Activated CD8-positive, alpha-beta memory T cell treated with anti-CD3 and anti-CD28 coated beads for 4 hours (primary cell): ENCODE results near the gene NPIPB6.
"Not testable (repeated sequence)": the region's sequence is repeated elsewhere in the genome, so short reads cannot be mapped to it uniquely, and the experiment has no call there.

Experiments used
- DNase-seq, 2 donors: peaks; one replicate each; pipeline ENCODE4 v3.0.0-alpha.2; 2020; ENCODE audit warnings: low read depth in 2 of 2

The NPIPB6 gene

DNA sequence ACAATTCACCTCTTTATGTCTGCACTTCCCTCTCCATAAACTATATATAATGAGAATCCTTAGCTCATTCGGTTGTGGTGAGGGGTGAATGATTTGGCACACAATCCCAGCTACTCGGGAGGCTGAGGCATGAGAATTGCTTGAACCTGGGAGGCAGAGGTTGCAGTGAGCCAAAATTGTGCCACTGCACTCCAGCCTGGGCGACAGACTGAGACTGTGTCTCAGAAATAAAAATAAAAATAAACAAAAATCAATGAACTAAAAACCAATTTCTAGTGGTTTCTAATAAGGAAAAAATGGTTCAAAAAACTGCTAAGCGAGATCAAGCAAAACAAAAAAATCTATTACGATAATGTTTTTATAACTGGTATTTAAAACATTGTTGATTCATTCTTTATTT, at the start of gene NPIPB6:
Gene NPIPB6, minus strand, starts transcription at position 101 of the 400 bp plus-strand sequence. CDS start 686 bp downstream, outside the sequence.
- DNase-seq = not testable (repeated sequence)

DNA sequence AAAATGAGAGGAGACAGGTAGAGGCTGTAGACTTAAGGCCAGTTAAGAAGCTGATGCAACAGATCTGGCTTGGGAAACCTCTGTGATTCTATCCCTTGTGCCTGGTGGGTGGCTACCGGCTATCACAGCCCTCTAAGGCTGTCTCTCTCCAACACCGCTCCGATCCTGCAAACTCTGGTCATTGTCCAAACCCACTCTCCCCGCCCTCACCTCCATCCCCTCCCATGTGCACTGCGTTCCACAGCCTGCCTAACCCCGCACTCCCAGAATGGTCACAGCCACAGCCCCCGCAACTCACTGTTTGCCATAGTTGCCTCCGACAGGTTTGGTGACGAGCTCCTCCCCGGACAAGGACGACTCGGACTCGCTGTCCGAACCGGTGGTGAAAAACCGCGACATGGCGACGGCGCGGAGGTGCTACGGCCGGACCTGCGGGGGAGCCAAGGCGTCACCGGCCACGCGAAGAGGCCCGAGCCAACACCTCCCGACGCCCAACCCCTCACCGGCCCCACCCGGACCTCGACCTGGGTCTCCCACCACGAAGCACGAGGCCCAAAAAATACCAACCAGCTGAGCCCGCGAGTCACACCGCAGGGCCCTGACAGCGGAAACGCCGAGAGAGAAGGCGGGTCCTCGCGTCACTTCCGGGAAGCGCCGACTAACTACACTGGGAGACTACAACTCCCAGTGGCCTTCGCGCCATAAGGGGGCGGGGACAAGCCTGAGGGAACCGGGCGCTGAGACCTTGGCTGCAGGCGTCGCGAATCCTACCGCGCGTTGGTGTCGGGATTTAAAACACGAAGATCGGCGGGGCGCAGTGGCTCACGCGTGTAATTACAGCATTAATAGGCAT, 40.1 kb upstream of the NPIPB6 start, which contains the start of gene EIF3CL:
Gene EIF3CL, minus strand, starts transcription at position 622 of the 853 bp plus-strand sequence. Its CDS starts 223 bp downstream, at position 399.
- DNase-seq = not testable (repeated sequence)

DNA sequence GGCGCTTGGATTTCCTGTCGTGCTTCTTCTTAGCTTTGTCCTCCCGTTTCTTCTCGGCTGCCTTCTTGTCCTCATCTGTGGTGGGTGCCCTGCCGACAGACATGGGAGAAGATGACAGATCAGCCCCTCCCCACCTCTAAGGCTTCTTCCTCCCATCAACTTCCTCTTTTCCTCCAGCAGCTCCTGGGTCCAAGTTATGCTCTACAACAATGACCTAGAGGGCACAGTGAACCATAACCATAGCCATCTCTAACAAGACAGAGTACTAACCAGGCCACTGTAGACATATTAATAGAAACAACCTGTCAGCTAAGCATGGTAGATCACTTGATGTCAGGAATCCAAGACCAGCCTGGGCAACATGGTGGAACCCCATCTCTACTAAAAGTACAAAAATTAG, 28.7 kb upstream of the NPIPB6 start:
- DNase-seq = not testable (repeated sequence)

DNA sequence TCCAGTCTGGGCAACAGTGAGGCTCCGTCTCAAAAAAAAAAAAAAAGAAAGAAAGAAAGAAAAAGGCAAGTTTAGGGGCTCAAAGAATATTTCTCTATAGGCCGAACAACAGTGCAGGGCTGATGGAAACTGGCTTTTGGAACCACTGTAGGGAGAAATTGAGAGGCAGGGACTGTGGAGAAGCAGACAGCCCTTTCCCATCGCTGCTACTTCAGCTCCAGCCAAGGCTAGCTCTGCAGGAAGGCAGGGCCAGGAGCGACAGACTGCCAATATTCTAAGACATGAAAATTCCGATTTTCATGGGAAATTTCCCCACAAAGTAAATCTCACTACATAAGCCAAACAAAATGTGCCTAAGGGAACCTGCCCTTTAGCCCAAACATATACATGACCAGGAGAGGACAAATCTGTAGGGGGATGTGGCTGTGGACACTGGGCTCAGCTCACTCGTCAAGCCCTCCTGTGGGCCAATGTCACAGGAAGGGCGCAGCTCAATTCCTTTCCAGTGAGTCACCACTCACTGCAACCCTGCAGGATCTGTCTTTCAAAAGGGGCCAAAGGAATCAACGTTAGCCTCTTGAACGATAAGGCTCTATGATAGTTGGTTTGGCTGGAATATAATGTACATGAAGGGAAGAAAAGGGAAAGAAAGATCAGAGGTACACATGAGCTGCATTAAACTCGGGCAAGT, 19.0 kb upstream of the NPIPB6 start:
- DNase-seq = not testable (repeated sequence)

DNA sequence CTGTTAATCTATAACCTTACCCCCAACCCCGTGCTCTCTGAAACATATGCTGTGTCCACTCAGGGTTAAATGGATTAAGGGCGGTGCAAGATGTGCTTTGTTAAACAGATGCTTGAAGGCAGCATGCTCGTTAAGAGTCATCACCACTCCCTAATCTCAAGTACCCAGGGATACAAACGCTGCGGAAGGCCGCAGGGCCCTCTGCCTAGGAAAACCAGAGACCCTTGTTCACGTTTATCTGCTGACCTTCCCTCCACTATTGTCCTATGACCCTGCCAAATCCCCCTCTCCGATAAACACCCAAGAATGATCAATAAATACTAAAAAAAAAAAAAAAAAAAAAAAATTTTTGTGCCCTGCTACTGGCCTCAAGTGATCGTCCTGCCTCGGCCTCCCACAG, 14.5 kb upstream of the NPIPB6 start:
- not testable (repeated sequence) for DNase-seq

DNA sequence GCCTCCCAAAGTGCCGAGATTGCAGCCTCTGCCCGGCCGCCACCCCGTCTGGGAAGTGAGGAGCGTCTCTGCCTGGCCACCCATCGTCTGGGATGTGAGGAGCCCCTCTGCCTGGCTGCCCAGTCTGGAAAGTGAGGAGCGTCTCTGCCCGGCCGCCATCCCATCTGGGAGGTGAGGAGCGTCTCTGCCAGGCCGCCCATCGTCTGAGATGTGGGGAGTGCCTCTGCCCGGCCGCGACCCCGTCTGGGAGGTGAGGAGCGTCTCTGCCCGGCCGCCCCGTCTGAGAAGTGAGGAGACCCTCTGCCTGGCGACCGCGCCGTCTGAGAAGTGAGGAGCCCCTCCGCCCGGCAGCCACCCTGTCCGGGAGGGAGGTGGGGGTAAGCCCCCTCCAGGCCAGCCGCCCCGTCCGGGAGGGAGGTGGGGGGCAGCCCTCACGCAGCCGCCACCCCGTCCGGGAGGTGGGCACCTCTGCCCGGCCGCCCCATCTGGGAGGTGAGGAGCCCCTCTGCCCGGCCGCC, 13.9 kb upstream of the NPIPB6 start:
- not testable (repeated sequence) for DNase-seq

DNA sequence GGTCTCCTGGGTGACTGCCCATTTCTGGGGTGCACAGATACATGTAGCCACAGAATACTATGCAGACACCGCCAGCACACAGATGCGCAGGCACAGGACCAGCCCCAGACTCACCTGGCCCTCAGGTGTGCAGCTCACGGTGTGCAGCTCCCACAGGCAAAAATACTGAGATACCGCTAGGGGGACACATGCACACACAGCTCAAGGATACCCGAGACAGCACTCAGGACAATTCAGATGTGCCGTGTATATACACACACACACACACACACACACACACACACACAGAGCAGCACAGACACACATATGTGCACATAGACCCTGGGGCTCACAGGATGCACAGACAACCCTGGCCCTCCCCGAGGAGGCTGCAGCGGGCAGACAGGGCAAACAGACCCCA, 11.8 kb upstream of the NPIPB6 start:
- not testable (repeated sequence) for DNase-seq

DNA sequence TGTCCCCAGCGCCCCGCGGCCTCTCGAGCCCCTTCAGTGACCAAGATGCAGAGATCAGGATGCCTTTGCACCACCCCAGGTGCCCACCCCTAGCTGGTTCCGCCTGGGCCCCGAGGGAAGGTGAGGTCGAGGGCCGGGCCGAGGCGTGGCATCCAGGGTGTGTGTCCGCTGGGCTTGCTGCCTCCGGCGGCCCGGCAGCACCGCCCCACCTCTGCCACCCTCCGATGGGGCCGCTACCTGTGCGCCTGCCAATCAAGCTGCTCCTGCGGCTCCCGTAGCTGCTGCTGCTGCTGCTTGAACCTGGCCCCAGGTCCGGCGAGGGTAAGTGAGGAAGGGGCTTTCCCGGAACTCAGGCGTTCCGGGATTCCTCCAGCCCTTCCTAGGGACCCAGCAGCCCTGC, 11.0 kb upstream of the NPIPB6 start:
- not testable (repeated sequence) for DNase-seq

DNA sequence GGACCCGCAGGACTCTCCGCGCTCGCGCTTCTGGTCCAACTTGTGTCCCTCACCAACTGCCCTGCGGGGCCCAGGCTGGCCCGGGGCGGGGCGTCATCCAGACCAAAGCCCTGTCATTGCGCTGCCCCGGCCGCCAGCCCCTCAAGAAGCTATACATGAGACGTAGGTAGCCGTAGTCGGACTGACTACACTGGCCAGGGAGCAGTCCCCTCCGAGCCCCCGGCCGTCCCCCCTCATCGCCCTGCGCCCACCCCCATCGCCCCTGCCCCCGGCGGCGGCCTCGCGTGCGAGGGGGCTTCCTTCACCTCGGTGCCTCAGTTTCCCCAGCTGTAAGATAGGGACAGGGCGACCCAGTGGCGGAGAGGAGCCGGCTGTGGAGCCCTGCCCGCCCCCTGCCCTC, 4.6 kb upstream of the NPIPB6 start:
- DNase-seq = not testable (repeated sequence)

DNA sequence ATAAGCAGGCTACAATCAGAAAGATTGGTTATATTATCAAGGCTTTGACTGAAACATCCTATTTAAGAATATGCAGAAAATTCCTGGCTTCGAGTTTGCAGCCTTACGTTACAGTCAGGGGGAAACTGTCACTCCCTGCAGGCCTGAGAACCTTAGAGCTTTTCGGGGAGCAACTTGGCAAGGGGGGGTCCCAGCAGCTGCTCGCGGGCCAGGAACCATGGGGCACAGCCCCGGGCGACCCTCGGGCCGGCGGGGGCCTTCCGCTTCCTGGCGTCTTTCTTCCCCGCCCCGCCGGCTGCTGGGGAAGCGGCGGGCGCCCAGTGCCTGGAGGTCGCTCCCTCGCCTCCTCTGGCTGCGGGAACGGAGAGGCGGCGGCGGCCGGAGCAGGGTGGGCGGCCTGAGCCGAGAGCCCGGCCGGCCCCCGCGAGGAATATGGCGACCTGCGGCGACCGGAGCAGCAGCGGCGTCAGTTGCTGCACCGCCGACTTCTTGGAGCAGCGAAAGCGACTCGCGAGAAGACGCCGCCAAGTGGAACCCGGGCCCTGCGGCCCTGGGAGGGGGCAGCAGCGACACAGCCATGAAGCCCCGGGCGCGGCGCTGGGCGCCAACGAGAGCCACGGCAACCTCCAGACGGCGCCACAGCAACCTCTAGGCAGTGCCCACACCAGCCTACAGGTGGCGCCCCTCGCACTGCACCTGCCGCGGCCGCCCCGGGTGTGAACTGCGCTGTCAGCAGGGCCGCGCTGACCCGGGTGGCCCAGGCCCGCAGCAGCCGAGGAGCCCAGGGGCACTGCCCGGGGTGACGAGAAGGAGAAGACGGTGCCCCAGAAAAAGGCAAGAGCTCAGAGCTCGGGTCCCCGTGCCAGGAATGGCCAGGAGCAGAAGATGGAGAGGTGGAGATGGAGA, 1.2 kb upstream of the NPIPB6 start:
- not testable (repeated sequence) for DNase-seq

DNA sequence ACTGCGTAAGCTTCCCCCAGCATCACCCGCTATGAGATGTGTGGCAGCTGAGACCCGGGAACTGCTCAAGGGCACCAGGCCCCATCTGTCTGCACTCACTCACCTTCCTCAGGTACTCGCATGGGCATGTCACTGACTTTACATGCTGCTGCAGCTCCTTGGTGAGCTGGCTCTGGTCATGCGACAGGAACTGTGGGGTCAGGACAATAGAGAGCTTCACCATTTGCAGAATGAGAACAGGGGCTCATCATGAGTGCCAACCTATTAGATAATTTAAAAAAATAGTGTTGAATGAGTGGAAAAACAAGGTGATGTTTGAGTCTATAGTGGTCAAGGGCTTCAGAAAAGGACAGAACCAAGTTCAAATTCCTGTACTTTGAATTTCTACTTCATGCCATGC, 708 bp downstream of the NPIPB6 start:
- not testable (repeated sequence) for DNase-seq

DNA sequence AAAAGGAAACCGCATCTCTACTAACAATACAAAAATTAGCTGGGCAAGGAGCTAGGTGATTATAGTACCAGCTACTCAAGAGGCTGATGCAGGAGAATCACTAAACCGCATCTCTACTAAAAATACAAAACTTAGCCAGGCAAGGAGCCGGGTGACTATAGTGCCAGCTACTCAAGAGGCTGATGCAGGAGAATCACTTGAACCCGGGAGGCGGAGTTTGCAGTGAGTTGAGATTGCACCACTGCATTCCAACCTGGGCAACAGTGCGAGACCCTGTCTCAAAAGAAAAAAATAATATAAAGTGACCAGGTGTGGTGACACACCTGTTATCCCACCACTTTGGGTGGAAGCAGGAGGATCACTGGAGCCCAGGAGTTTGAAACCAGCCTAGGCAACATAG, 25.1 kb downstream of the NPIPB6 start:
- not testable (repeated sequence) for DNase-seq

DNA sequence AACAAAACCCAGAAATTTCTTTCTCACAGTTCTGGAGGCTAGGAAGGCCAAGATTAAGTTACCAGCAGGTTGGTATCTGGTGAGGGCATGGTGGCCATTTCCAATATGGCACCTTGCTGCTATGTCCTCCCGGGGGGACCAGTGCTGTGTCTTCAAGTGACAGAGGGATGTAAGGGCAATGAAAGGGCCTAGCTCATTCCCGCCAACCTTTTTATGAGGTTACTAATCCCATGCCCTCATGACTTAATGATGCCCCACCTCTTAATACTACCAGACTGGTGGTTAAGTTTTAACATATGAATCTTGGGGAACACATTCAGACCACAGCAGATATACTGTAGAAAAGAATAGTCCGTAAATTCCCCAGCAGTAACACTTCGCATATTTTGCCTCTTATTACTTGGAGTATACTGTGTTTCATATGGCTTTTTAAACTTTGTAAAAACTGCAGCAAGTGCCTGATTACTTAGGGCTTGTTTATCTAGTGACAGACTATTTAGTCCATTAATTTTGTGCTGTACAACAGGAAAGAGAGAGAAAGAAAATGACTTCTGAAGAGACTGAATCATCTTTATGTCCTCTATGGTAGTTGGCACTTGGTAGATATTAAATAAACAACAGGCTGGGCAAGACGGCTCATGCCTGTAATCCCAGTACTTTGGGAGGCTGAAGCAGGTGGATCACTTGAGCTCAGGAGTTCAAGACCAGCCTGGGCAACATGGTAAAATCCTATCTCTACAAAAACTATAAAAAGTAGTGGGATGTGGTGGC, 26.2 kb downstream of the NPIPB6 start:
- DNase-seq = not testable (repeated sequence)

DNA sequence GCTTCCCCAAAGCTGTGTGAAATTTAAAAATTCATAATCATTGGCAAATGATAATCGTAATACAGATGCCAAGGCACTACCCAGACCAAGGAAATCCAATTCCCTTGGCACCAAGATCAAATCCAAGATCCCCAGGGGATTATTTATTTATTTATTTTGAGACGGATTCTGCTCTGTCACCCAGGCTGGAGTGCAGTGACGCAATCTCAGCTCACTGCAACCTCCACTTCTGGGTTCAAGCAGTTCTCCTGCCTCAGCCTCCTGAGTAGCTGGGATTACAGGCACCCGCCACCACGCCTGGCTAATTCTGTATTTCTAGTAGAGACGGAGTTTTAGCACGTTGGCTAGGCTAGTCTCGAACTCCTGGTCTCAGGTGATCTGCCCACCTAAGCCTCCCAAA, 27.6 kb downstream of the NPIPB6 start:
- not testable (repeated sequence) for DNase-seq

DNA sequence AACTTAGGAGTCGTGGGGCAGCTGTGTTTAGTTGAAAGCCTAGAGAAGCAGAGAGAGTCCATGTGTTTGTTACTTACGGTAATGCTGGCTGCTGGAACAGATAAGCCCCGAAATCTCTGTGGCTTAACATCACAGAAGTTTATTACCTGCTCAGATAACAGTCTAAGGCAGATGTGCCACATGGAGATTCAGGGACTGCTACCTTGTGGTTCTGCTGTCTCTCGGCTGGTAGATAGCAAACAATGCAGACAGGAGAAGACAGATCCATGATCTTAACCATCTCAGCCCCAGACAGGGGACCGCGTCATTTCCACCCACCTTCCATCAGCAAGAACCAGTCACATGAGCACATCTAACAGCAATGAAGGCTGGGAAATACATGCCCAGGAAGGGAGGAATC, 30.7 kb downstream of the NPIPB6 start:
- not testable (repeated sequence) for DNase-seq

DNA sequence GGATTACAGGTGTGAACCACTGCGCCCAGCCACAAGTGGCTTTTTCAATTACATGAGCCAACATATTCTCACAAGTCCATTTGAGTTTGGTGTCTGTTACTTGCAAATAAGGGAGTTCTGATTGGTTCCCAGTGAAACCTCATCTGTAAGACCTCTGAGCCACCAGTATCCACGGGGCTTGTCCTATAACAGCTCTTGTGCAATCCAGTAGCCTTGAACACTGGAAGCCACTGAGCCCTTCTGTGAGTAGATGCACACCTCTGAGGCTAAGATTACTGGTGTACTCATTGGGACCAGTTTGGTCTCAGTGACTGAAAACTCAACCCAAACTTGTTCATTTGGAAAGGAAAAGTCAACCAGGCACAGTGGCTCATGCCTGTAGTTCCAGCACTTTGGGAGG, 32.3 kb downstream of the NPIPB6 start:
- not testable (repeated sequence) for DNase-seq

DNA sequence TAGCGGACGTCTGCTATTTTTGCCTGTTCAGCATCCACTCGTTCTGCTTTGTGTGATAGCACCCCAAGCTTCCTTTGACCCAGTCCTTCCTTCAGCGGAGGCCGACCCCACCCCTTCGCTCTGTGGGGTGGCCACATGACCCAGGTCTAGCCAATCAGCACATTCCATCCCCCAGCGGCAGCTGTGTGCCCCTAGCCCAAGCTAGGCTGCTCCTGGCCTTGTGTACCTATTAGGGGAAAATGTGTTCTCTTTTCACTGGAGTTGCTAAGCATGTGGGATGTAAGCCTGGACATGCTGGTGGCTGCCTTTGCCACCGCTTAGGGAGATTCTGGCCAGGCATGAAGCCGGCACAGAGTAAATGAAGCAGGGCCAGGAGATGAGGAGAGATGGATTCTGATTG, 33.1 kb downstream of the NPIPB6 start:
- not testable (repeated sequence) for DNase-seq

DNA sequence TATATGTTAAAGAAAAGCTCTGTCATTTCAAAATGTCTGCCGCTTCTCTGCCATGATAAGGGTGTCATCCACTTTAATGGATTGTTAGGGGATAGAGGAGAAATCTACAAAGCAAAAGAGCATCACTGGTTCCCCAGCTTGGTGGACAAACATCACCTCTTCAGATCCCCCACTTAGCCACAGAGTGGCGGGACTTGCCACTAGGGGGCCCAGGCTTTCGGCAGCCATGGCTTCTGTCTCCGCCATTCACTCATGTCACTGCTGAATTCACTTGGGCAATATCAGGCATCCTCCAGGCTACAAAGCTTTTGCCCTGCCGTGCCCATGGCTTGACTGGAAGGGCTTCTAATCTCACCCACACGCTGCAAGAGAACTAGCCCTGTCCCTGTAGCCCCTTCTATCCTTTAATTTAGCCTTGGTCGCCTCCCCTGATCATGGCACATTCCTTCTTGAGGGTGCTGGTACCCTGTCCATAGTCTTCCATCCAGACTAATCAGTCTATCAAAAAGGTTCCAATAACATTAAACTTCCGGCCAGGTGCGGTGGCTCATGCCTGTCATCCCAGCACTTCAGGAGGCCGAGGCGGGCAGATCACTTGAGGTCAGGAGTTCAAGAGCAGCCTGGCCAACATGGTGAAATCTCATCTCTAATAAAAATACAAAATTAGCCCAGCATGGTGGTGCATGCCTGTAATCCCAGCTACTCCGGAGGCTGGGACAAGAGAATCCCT, 36.3 kb downstream of the NPIPB6 start:
- DNase-seq = peak in 1 of 2 donors; percentile 43

DNA sequence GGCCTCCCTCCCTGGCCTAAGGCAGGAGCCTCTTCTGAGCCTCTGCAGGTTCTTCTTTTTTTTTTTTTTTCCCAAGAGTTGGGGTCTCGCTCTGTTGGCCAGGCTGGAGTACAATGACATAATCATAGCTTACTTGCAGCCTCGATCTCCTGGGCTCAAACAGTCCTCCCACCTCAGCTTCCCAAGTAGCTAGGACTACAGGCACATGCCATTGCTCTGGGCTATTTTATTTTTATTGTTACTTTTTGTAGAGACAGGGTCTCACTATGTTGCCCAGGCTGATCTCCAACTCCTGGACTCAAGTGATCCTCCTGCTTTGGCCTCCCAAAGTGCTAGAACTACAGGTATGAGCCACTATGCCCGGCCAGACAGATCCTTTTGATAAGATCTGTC, 38.4 kb downstream of the NPIPB6 start:
- DNase-seq = no peak
